ENCODE measurements around the gene NRXN3. TPM values are rescaled to one million over a fixed set of nuclear protein-coding genes. Genes with fewer than 3 reads are reported as not detected.

NRXN3 gene
- total and polyA plus RNA-seq, 2 of the 4 experiments (the other 2 are of a cell fraction) = 4.8 to 25.1 TPM

DNA sequence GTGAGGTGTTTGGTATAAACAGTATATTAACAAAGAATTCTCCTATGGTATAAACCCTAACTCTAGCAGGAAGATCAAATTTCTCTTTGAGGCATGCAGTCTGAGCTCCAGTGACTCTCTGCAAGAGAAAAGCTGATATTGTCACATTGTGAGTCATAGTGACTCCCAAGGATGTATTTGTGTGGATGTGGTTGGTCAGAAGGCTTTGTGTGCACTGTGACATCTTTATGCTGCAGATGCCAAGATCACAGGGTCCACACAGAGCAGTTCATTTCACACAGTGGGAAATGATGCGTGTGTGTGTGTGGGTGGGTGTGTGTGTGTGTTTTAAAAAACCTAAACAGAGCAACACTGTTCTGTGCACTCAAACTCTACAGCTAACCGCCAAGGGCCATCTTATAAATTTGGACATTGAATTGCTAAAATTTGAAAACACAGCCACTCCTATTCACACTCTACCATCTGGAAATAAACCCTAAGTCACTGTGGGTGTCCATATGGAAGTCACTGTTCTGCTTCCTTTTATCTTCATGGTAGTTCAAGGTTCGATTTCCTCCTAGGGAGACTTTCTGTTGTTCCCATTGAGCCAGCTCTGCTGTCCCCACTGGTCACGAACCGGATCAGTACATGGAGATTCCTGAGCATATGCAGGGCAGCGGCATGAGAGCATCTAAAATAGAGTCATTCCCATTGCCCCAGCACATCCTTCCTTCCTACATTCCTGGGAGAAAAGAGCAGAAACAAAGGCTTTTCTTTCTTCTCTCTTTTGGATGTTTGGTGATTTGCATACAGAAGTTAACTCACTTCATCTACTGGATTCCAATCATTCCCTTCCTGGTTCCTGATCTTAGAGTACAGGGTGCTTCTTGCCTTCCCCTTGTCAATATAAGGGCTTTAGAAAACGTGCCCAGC lies 1313.6 kb downstream of the NRXN3 start:
- H3K4me2 ChIP-seq (ENCODE audit: low read depth, low read length) = no peak overlapping the region

More for the DNA sequence above, 1313.6 kb downstream of the NRXN3 start:
- no peaks in the 10 kb centered on the region for H3K27me3 ChIP-seq (ENCODE audit: control insufficient read depth, insufficient read depth, low read length)
- H2BK20ac ChIP-seq (ENCODE audit: low read depth, low read length) = peak overlapping the region; percentile 11; the same call in 1 of the 2 replicates
- no peaks in the 10 kb centered on the region; a peak in 1 of 4 replicates for H3K79me1 ChIP-seq (ENCODE audit: low read depth in 1 of 2, low read length in 2 of 2)
- H2AK5ac ChIP-seq (ENCODE audit: low read depth, low read length) = 0 out of 2 replicates have a peak overlapping the region, but pooled peaks have one; percentile 35
- ATAC-seq (ENCODE audit: low read depth) (peak; percentile 93), DNase-seq (peak; percentile 93)
- no peak overlapping the region for H2AK9ac ChIP-seq (replicated peaks; ENCODE audit: low read depth, low read length, poor library complexity)
- intact Hi-C loops (cut with micrococcal nuclease) (no loop called here), in situ Hi-C loops (cut with MboI; ENCODE audit: low sequenced_read_pairs) (no loop called here), dilution Hi-C loops (cut with HindIII; ENCODE audit: low sequenced_read_pairs, unreplicated experiment) (no loop called here)
- H3K9me1 ChIP-seq (ENCODE audit: insufficient read depth, low read length) = peaks cover 3% of the 10 kb centered on the region; the same call in 1 of the 2 replicates
- peak overlapping the region; percentile 21; the same call in 1 of the 2 replicates for H3K4ac ChIP-seq (ENCODE audit: low read depth, low read length)
- no TSS peak for BruUV-seq (replicated peaks)
- ChIA-PET CTCF (interaction anchor here (0.6 to 1.5 kb wide), 2 partner anchors 10 to 261 kb away, joined by 3 read pairs; no protein-coding TSS in a partner anchor), POLR2A (ENCODE audit: unreplicated experiment) (no interaction called here)
- no peaks in the 10 kb centered on the region; the same call in 1 of the 2 replicates for H3K4me1 ChIP-seq (ENCODE audit: control insufficient read depth, insufficient read depth, low read length)
- no peak overlapping the region; the same call in 1 of the 2 replicates for H4K5ac ChIP-seq (ENCODE audit: low read depth, low read length)
- peak overlapping the region; percentile 12; the same call in 1 of the 3 replicates for H2BK15ac ChIP-seq (ENCODE audit: low read depth, low read length)
- H3K23ac ChIP-seq (ENCODE audit: low read depth, low read length) = no peak overlapping the region
- no peak for TF ChIP-seq USF2 (IDR thresholded peaks at IDR 0.05; ENCODE audit: low read depth, low read length)
- peak; percentile 43 for TF ChIP-seq FOS (IDR thresholded peaks at IDR 0.05; ENCODE audit: low read depth, low read length)
- H3K9me3 ChIP-seq (ENCODE audit: control insufficient read depth, insufficient read depth, low read length) = no peaks in the 10 kb centered on the region
- H2BK5ac ChIP-seq (ENCODE audit: low read depth, low read length, poor library complexity, severe bottlenecking) = no peak overlapping the region
- H4K91ac ChIP-seq (ENCODE audit: insufficient read depth, low read depth, low read length) = no peak overlapping the region
- no peak overlapping the region for H3K4me3 ChIP-seq (ENCODE audit: insufficient read depth, low read depth, low read length)
- H3K18ac ChIP-seq (ENCODE audit: low read depth, low read length) = no peak overlapping the region; the same call in 1 of the 2 replicates
- H3K36me3 ChIP-seq (ENCODE audit: control insufficient read depth, insufficient read depth, low read length) = no peaks in the 10 kb centered on the region
- no peaks in the 10 kb centered on the region for H4K20me1 ChIP-seq (ENCODE audit: insufficient read depth, low read length)
- H4K8ac ChIP-seq (ENCODE audit: low read depth in 2 of 2, low read length in 2 of 2) = peak overlapping the region in 1 of 2 experiments; percentile 42; a peak in 1 of 4 replicates
- no CpG with 5 or more reads among the region's 7 CpGs for WGBS, 2 experiments (ENCODE audit: extremely low coverage in 2 of 2, insufficient read length in 1 of 2)
- H3K27ac ChIP-seq (ENCODE audit: insufficient read depth, low read length) = no peak overlapping the region
- peak overlapping the region; percentile 24; the same call in 1 of the 2 replicates for H2BK120ac ChIP-seq (ENCODE audit: low read depth, low read length)
- H3K9ac ChIP-seq (ENCODE audit: low read depth, low read length) = no peak overlapping the region
- H3K56ac ChIP-seq (ENCODE audit: extremely low read depth, insufficient read depth, low read length) = no peak overlapping the region
- H3K14ac ChIP-seq (replicated peaks; ENCODE audit: low read depth, low read length) = no peak overlapping the region
- no peak overlapping the region for H2AFZ ChIP-seq (replicated peaks; ENCODE audit: low read length, poor library complexity)

Data from IMR-90 (cell line).